Bone marrow (tissue), 2 donors: ENCODE results near the gene TMEM201.

Experiments
- DNase-seq, 2 donors: peaks; one replicate each; lab custom pipeline; 2025; lab: John Stamatoyannopoulos, UW

Gene TMEM201

DNA sequence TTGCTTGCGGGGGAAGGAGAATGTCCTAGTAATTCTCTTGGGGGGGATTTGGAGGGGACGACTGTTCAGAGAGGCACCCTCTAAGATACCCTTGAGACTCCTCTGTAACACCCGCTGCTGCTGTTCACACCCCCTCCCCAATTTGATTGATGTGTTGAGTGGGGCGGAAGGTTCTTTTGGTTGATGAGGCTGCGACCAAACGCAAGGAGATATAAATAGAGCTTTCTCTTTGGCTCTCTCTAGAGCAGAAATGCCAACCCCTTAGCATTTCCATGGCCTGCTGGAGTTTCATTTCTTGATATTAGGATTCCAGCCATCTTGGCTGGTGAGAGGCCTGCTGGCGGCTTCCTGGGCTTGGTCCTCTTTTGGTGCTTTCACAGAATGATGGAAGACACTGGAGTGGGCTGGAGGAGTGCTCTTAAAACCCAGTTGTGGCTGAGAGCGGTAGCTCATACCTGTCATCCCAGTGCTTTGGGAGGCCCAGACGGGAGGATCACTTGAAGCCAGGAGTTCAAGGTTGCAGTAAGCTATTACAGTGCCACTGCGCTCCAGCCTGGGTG lies 64.9 kb downstream of the TMEM201 start:
- no peak for DNase-seq

DNA sequence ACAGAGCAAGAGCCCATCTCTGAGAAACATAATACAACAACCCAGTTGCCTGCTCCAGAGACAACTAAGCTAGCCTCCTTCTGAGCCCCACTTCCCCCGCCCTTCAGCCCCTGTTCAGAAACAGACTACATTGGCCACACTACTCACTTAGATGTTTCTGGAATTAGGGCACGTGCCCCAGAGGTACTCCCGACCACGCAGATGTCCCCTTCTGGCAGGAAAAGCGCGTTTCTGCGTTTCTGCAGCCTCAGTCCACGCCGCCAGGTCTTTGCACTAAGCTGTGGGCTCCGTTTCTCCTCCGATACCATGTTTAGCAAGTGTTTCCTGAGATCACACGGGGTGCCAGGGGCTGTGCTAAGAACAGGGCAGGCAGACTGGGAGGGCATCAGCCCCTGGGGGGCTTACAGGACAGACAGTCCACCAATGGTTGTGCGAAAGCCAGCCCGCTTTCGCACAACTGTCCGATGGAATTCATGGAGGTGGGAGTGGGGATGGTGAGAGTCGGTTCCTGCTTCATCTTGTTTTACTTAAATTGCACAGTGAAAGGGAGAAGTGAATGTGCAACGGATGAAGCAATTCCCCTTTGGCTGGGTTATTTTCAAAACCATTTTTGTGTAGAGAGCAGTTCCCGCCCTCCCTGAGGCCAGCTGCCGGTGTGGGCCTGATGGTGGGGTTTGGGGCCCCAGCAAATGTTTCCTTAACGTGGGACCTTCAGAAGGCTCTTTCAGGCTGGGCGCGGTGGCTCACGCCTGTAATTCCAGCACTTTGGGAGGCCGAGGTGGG lies 65.5 kb downstream of the TMEM201 start:
- peak; percentile 28 to 31 for DNase-seq

DNA sequence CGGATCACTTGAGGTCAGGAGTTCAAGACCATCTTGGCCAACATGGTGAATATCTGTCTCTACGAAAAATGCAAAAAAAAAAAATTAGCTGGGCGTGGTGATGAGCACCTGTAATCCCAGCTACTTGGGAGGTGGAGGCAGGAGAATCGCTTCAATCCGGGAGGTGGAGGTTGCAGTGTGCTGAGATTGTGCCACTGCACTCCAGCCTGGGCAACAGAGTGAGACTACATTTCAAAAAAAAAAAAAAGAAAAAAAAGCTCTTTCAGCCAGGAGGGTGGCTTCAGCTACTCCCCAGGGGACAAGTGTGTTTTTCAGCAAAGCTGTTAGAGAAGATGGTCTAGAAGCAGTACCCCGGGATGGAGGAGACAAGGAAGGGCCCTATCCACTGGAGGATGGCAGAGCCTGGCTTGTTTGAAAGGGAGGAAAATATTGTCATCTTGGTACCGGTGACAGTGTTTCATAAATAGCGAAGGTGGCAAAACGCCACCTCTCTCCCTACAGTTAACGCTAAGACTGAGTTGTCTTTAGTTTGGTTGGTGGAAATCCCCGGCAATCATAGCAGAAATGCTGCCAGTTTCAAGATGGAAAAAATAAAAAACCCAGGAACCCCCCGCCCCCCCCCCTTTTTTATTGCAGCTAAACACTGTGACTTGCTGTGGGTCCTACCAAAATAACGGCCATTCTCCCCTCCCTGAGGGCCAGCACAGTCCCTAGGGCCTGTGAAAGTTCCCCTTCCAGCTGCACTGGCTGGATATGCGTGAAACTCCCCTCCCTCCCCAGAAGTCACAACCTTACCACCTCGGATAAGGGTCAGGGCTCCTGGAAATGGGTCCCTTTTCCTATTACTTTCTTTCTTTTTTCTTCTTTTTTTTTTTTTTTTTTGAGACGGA lies 66.4 kb downstream of the TMEM201 start:
- no peak for DNase-seq

DNA sequence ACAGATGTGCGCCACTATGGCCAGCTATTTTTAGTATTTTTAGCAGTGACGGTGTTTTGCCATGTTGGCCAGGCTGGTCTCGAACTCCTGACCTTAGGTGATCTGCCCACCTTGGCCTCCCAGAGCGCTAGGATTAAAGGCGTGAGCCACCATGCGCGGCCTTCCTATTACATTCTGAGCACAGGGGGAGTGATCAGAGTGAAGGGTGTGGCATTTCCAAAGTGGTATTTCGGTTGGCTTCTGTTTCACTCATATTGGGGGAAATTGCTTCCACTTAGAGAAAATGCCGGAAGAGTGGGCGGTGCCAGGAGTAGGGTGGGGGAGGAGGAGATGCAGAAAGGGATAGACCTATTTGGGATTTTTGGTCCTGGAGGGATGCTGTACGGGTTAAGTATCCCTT lies 67.1 kb downstream of the TMEM201 start:
- DNase-seq = no peak

DNA sequence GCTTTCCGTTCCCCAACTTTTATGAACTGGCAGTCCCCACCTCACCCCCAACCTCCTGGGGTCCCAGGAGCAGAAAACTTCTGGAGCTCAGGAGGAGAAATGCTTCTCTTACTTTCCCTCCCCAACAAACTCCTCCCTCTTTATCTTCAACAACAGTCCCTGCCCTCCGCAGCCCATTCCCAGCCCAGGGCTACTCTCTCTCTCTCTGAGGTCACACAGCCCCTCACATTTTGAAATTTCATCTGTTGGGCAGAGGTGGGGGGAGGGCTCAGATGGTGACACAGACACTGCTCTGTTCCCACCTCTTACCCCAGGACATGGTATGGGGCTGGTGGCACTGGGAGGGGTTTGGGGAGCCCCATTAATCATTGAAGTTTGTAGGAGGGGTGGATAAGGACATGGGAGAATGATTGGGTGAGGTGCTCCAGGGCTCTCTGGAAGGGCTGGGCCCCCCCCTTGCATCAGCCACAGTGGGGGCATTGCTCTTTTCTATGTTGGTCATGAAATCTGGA lies 68.9 kb downstream of the TMEM201 start:
- no peak for DNase-seq

DNA sequence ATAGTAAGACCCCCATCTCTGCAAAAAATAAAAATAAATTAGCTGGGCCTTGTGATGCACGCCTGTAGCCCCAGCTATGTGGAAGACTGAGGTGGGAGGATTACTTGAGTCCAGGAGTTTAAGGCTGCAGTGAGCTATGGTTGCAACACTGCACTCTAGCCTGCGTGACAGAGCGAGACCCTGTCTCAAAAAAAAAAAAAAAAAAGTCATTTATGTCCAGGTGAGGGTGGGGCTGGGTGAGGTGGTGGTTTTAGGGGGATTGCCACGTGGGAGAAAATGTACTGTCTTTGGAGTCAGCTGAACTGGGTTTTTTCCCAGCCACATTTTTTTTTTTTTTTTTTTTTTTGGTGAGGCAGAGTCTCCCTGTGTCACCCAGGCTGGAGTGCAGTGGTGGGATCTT lies 69.5 kb downstream of the TMEM201 start:
- DNase-seq = no peak

DNA sequence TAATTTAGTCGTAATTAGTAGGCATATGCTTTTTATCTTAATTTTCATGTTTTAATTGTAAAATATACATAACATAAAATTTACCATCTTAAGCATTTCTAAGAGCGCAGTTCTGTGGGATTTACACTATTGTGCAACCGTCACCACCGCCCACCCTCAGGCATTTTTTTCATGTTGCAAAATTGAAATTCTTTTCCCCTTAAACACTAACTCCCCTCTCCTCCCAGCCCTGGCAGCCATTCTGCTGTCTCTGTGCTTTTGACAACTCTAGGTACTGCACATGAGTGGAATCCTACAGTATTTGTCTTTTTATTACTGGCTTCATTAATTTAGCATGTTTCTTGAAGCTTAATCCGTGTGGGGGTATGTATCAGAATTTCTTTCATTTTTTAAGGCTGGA lies 70.6 kb downstream of the TMEM201 start:
- DNase-seq = no peak

DNA sequence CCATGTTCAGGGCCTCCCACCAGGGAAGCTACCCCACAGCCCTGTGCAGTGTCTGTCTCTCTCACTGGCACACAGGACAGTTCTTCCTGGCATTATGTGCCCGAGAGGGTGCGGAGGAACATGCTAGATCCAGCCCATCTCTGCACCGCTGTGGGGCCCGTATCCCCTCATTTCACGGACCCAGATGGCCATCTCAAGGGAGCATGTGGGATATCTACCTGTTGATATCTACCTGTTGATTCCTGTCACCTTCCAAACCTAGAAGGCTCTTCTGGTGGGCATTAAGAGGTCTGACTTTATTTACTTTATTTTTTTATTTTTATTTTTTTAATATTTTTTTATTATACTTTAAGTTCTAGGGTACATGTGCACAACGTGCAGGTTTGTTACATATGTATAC lies 74.5 kb downstream of the TMEM201 start:
- no peak for DNase-seq
